ENCODE measurements around the gene KCTD21.
"Not testable (repeated sequence)": the region's sequence is repeated elsewhere in the genome, so short reads cannot be mapped to it uniquely, and the experiment has no call there.

Gene KCTD21

DNA sequence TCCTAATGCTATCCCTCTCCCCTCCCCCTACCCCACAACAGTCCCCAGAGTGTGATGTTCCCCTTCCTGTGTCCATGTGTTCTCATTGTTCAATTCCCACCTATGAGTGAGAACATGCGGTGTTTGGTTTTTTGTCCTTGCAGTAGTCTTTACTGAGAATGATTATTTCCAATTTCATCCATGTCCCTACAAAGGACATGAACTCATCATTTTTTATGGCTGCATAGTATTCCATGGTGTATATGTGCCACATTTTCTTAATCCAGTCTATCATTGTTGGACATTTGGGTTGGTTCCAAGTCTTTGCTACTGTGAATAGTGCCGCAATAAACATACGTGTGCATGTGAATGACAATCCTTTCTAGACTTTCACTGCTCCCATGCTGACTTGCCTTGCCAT is 12.6 kb downstream of the KCTD21 start:
- not testable (repeated sequence) for DNase-seq (ENCODE audit: low read depth)

DNA sequence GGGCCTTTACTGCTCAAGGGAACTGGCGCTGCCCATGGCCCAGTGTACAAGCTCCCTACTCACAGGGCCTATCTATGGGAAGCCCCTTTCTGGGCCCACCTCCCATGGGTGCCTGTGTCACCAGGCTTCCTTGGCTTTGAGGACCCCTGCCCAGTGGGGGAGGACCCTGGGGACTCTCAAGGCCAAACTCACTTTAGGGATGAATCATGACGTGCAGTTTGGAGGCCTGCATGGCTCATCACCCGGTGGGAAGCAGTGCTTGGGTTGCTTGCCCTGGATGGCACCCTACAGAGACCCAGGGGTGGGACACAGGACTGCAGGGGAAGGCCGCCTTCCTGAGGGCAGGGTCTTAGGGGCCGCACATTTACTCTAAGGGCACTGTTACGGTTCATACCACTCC is 16.5 kb downstream of the KCTD21 start:
- no peak for DNase-seq (ENCODE audit: low read depth)

DNA sequence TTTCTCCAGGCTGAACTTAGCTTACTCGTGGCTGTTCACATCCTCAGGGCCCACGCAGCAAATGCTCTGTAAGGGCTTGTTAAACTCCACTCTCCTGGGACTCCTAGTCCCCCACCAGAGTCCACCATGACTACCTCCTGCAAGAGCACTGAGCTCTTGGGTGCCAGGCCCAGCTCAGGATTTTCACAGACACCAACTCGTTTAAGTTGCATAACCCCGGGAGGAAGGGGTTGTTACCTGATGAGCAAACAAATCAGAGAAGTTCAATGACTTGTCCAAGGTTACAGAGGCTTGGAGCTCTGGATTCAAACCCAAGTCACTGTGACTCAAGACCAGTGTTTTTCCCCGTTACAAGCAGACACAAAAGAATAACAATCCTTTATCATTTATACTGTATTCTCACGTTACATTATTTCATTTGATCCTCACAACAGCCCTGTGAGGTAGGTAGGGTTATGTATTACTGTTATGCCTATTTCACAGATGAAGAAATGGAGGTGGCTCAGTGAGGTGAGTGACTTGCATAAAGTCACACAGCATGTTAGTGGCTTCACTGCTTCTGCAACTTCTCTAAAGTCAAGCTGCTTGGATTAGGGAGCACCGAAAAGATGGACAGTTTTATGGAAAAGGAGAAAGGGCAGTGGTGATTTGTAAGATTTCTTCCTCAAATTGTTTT is 17.4 kb downstream of the KCTD21 start:
- DNase-seq (ENCODE audit: low read depth), result no peak

GRCh38 chr11:78170413-78170812 is 18.0 kb downstream of the KCTD21 start:
- no peak for DNase-seq (ENCODE audit: low read depth)

DNA sequence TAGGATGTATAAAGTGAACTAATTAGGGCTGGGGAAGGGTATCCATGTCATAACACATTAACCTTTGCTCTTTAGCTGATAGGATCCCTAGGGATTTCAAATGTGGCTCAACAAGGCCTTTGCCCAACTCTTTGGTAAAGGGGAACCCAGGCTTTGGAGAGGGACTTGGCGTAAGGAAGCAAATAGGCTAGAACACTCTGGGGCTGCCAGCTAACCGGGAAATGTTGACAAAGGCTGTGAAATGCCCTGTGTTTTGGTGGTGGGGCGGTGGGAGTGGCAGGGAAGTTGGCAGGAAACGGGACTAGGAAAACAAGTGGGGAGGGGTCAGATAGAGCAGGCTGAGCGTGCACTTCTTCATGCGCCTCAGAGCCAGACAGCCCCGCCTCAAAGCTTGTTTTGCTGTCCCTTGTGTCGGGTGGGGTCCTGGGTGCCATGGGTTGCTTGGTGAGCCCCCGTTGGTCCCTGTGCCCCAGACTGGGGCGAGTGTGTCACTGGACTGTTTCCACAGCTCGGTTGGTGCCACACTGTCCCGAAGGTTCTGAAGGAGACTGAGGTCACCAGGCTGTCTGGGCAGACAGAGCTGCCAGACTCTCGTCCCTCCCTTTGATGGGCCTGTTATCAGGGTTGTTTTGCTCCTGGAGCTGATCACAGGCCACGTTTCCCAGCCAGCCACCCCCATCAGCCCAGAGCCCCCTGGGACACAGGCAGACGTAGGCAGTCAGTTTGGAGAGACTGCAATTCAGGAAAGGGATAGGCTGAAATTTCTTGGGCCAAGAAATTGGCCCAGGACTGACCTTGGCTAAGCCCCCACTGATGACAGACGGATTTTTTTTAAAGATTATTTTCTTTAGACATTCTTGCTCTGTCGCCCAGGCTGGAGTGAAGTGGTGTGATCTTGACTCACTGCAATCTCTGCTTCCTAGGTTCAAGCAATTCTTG is 19.6 kb downstream of the KCTD21 start:
- DNase-seq (ENCODE audit: low read depth), result no peak

DNA sequence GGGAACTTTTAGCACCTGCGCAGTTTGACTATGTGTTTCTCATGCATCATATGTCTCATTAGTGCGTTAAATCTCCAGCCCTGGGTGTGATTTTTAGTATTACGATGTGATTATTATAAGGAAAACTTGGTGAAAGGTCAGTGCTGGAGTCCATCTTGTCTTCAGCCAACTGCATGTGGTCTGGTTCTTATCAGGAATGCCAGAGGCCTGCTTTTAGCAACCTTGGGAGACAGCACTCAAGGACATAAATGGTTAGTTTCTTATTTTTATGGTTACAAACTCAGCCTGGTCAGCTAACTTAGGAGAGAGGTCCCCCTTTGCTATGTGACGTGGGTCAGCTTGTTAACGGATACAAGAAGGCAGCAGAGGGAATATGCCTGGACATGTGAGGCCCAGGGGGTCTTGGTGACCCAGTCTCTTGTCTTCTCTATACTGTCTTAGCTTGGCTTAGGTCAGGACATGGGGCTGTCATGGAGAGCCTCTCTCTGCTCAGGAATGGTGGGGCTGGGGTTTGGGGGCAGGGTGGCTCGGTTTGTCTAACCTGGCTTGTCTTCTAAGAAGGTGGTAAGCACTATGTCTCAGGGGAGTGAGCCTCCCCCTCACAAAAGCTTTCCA is 21.5 kb downstream of the KCTD21 start:
- no peak for DNase-seq (ENCODE audit: low read depth)

GRCh38 chr11:78164471-78164870 is 24.0 kb downstream of the KCTD21 start:
- DNase-seq (ENCODE audit: low read depth), result no peak

DNA sequence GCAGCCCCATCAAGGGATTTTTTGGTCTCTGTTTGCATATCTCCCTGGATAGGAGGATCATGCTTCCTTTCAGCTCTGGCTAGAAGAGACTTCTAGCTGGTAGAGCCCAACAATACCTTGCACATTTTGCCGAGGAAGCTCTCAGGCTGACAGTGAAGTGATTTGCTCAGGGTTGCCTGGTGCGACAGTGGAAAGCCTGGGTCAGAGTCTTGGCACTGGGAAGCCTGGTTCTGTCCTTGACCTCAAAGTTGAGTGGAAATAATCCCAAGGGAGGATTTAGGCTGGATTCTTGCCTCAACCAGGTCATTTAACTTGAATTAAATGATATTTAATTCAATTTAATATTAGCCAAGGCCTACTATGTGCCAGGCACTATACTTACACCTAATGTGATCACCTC is 24.6 kb downstream of the KCTD21 start:
- no peak for DNase-seq (ENCODE audit: low read depth)

GRCh38 chr11:78161962-78162371 is 26.5 kb downstream of the KCTD21 start:
- DNase-seq (ENCODE audit: low read depth), result no peak

DNA sequence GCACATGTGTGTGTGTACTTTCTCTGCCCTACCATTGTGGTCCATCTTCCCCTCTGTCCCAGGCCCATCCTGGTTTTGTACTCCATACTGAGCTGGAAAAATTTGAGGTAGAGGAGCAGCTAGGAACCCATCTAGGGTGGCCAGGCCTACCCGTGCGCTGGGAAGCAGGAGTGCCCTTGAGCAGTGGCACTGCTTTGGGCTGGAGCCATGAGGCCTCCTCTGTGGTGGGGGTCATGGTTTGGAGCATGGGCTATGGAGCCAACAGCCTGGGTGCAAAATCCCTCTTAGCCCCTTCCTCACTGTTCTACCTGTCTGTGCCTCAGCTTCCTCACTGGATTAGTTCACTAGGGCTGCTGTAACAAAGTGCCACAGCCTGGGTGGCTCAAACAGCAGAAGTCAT is 27.1 kb downstream of the KCTD21 start:
- DNase-seq (ENCODE audit: low read depth), result no peak

DNA sequence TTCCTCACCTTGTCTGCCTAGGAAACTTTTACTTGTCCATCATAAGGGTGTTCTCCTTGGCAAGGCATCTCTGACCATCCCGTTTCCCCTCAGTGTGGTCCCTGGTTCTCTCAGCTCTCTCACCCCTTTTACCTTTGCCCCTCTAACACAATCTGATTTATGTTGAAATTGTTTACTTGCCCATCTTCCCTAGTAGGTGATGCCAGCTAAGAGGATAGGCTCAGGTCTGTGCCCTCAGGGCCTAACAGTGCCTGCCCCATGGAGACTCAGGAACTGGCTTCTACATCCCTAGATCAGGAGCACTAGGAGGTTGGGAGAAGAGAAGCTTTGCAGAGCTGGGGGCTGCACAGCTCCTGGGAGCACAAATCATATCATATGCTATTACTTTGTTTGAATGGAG is 27.9 kb downstream of the KCTD21 start:
- no peak for DNase-seq (ENCODE audit: low read depth)

DNA sequence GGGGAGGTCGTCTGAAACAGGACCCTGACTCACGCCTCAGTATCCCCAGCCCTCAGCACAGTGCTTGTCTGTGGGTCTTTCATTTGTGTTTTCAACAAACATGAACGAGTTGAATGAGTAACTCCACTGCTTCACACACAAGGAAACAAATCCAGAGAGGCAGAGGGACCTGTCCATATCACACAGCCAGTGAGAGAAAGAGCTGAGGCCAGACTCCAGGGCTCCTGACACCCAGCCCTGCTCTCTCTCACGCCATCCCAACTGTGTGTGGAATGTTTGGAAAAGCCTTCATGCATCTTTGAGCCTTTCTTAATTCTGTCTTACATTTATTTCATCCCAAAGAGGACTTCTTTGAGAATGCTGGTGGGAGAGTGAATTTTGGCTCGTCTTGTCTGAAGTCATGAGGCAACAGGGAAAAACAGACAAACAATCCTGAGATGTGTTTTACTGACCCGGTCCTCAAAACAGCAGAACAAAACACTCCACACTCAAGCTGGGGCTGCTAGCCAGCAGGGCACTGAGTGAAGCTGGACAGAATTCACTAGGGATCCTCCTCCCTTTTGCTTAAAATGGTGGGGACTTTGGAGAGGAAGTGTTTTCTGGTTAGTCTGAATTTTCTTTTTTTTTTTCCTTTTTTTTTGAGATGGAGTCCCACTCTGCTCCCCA is 29.3 kb downstream of the KCTD21 start:
- DNase-seq (ENCODE audit: low read depth), result no peak

DNA sequence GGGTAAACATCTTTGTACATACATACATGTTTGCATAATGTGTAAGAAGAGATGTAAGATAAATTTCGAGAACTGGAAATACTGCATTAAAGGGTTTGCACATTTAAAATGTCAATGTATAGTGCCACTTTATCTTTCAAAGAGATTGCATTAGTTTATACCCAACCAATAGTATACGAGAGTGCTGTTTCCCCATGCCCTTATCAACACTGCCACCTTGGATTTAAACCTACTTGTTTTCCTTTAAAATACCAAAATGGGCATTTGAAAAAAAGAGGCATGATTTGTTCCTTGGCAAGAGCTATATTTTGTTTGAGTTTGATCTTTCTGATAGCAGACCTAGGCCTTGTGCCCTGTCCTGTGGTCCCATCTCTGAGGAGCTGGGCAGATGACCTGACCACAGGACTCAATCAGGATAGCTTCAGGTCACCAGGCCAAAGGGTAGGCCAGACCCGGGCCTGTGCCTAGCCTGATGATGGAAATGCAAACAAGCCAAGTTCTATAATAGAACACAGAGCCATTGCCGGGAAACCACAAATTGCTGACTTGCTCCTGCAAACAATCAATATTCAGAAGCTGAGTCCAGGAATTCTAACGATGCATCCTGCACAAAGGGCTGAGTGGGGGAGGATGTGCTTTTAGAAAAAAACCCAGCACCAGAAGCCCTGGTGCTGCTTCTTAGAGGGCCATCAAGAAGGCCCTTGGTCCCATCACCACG is 32.1 kb downstream of the KCTD21 start:
- no peak for DNase-seq (ENCODE audit: low read depth)

GRCh38 chr11:78151804-78152203 is 36.6 kb downstream of the KCTD21 start:
- DNase-seq (ENCODE audit: low read depth), result no peak

DNA sequence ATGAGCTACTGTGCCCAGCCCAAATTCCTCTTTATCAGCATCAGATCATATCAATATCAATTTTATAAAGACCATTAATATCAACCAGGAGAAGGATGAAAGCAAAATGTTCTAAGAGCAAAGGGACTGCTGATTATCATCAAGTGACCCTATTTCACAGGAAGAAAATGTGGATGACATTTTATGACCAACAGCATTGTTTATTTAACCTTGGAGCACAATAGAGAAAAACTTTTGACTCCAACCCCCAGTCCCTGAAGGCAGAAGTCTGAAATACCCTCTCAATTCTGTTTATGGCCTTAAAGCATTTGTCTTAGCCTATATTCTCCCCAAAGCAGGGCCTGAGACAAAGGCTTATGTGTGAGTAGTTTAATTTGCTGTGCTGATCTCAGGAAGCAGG is 37.7 kb downstream of the KCTD21 start:
- DNase-seq (ENCODE audit: low read depth), result no peak

DNA sequence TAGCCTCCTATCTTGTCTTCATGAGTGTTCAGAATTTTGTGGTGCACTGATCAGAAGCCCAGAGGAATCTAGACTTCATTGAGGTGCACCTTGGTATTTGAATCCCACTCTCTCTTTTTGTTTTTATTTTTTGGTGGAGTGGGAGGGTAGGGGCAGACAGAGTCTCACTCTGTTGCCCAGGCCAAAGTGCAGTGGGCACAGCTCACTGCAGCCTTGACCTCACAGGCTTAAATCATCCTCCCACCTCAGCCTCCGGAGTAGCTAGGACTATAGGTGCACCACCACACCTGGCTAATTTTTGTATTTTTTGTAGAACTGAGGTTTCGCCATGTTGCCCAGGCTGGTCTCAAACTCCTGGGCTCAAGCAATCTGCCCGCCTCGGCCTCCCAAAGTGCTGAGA is 38.1 kb downstream of the KCTD21 start:
- no peak for DNase-seq (ENCODE audit: low read depth)

- no peak for DNase-seq (ENCODE audit: low read depth)
These were observed 38.8 kb downstream of the KCTD21 start for GRCh38 chr11:78149646-78150045.

- no peak for DNase-seq (ENCODE audit: low read depth)
These were observed 40.6 kb downstream of the KCTD21 start for GRCh38 chr11:78147807-78148206.

- DNase-seq (ENCODE audit: low read depth), result no peak
These were observed 42.9 kb downstream of the KCTD21 start for GRCh38 chr11:78145511-78146025.

DNA sequence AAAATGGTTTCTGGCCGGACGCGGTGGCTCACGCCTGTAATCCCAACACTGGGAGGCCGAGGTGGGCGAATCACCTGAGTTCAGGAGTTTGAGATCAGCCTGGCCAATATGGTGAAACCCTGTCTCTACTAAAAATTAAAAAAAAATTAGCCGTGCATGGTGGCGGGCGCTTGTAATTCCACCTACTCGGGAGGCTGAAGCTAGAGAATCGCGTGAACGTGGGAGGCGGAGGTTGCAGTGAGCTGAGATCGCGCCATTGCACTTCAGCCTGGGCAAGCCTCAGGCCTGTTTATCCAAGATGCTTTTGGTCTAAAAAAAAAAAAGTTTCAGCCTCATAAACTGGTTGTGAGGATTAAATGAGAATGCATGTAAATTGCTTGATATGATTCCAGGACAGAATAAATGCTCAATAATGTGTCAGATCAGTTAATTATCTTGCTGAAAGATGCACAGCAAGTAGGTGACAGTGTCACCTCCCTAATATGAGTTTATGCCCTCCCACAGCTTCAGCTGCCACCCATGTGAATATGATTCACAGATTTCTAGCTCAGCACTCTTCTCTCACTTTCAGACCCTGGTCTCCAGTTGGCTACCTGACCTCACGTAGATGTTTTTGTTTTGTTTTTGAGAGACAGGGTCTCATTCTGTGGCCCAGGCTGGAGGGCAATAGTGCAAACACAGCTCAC is 47.9 kb downstream of the KCTD21 start:
- no peak for DNase-seq (ENCODE audit: low read depth)

All from stimulated activated CD4-positive, alpha-beta T cell treated with anti-CD3 and anti-CD28 coated beads, Interleukin-2, amount 100 ng/mL, for 4 hours (primary cell).